K562 (cell line): ENCODE measurements around the gene CALM3. TPM values are rescaled to one million over a fixed set of nuclear protein-coding genes. Genes with fewer than 3 reads are reported as not detected.

Source experiments
- ATAC-seq: fragments of 200-7000 bp; cut with Tn5 transposase; 3 replicates; pipeline ENCODE4 v1.9.1; 2020; ENCODE audit warnings: moderate library complexity
- BruUV-seq: library from RNA; stranded (reverse); fragments of 400-500 nt; replicated peaks from 2 replicates; lab custom pipeline; 2021; lab: Mats Ljungman, UMichigan
- CTCF ChIA-PET: fragments of 300-600 bp; formaldehyde crosslinking; extraction: SDS; loops from one replicate; lab custom pipeline; 2021; ENCODE audit warnings: low intra/inter-chr PET ratio; lab: Yijun Ruan, JAX
- POLR2A ChIA-PET: fragments of 300-600, 350-650 bp; sonication (Branson Sonifier 250); formaldehyde crosslinking; extraction: SDS; loops from one replicate; lab custom pipeline; 2021; ENCODE audit warnings: antibody characterized with exemption, inconsistent platforms; lab: Yijun Ruan, JAX
- DNase-seq, 4 experiments: peaks; one replicate each; pipeline versions ENCODE4 v3.0.0 to v3.0.0-alpha.2; 2011 to 2018; ENCODE audit warnings: low spot score in 3 of 4, mixed read lengths in 3 of 4; ENCODE audit errors: extremely low read depth in 1 of 4
- FAIRE-seq: peaks from 2 replicates; lab custom pipeline; 2011; peaks lifted over from hg19 to GRCh38; lab: Jason Lieb, UNC
- H2AFZ ChIP-seq: 2 replicates; pipeline ENCODE4 v1.6.0; 2011; ENCODE audit warnings: low read depth, low read length, control low read depth, inconsistent platforms
- H3K27ac ChIP-seq: fragments of 200-600 bp; 3 replicates; pipeline ENCODE4 v1.8.0; 2011; ENCODE audit warnings: low read depth, mild to moderate bottlenecking, control low read depth, inconsistent platforms, low read length, moderate library complexity, mixed read lengths; ENCODE audit errors: extremely low read depth
- H3K27me3 ChIP-seq, 2 experiments: fragments of 300-600 bp in 1 of 2; 2 replicates in 1 of 2; 3 replicates in 1 of 2; pipeline versions ENCODE4 v1.6.0 to v1.8.0; 2011; ENCODE audit warnings: inconsistent platforms in 2 of 2, low read length in 2 of 2, mild to moderate bottlenecking in 1 of 2, mixed read lengths in 1 of 2, moderate library complexity in 1 of 2; ENCODE audit not compliant: control insufficient read depth in 2 of 2, insufficient read depth in 2 of 2
- H3K36me3 ChIP-seq: fragments of 300-600 bp; 3 replicates; pipeline ENCODE4 v1.8.0; 2011; ENCODE audit warnings: mild to moderate bottlenecking, low read length, inconsistent platforms; ENCODE audit not compliant: control insufficient read depth, insufficient read depth
- H3K4me1 ChIP-seq, 2 experiments: fragments of 200-600 bp in 1 of 2; replicated peaks in 1 of 2; 2 replicates in 1 of 2; 3 replicates in 1 of 2; pipeline versions ENCODE4 v1.5.1 to v1.8.0; 2011; ENCODE audit warnings: inconsistent platforms in 2 of 2, low read length in 2 of 2, mild to moderate bottlenecking in 1 of 2, mixed read lengths in 1 of 2, moderate library complexity in 1 of 2; ENCODE audit not compliant: control insufficient read depth in 2 of 2, insufficient read depth in 2 of 2
- H3K4me2 ChIP-seq: 2 replicates; pipeline ENCODE4 v1.6.1; 2011; ENCODE audit warnings: low read length, control low read depth, inconsistent platforms, mixed read lengths; ENCODE audit not compliant: insufficient read depth
- H3K4me3 ChIP-seq: fragments of 200-600 bp; sonication (generic), shearing (Covaris generic); 2 replicates; pipeline ENCODE4 v1.5.1; 2016; ENCODE audit warnings: control low read depth, inconsistent platforms
- H3K79me2 ChIP-seq: fragments of 200-600 bp; 3 replicates; pipeline ENCODE4 v1.8.0; 2011; ENCODE audit warnings: low read length, inconsistent platforms; ENCODE audit not compliant: control insufficient read depth, insufficient read depth
- H3K9ac ChIP-seq, 2 experiments: 2 replicates each; pipeline versions ENCODE4 v1.6.0 to v1.6.1; 2011; ENCODE audit warnings: low read depth in 2 of 2, low read length in 2 of 2, control low read depth in 1 of 2, inconsistent platforms in 1 of 2, mild to moderate bottlenecking in 1 of 2, mixed read lengths in 1 of 2; ENCODE audit not compliant: insufficient read depth in 1 of 2
- H3K9me1 ChIP-seq: one replicate; pipeline ENCODE4 v1.6.0; 2011; ENCODE audit warnings: inconsistent platforms, mild to moderate bottlenecking, low read length, moderate library complexity; ENCODE audit not compliant: control insufficient read depth, insufficient read depth
- H3K9me3 ChIP-seq: replicated peaks from 2 replicates; pipeline ENCODE4 v1.5.1; 2011; ENCODE audit warnings: low read depth, low read length, inconsistent platforms; ENCODE audit not compliant: control insufficient read depth, insufficient read depth
- H4K20me1 ChIP-seq: replicated peaks from 2 replicates; pipeline ENCODE4 v1.6.1; 2011; ENCODE audit warnings: low read length, inconsistent platforms, mixed read lengths; ENCODE audit not compliant: control insufficient read depth, insufficient read depth
- E2F4 ChIP-seq: sonication (generic); formaldehyde crosslinking; IDR thresholded peaks from 2 replicates; pipeline ENCODE4 v1.8.0; 2022; ENCODE audit warnings: mild to moderate bottlenecking, low read depth, missing genetic modification reagents
- FOXM1 ChIP-seq, 2 experiments: fragments of 450-650 bp in 1 of 2; sonication (generic) in 1 of 2; formaldehyde crosslinking in 1 of 2; IDR thresholded peaks; 2 replicates each; pipeline versions ENCODE4 v1.6.1 to v1.9.0; 2017 to 2022; ENCODE audit warnings: low read depth in 2 of 2, mild to moderate bottlenecking in 2 of 2, missing genetic modification reagents in 1 of 2, moderate library complexity in 1 of 2
- GTF2F1 ChIP-seq: IDR thresholded peaks from 2 replicates; pipeline ENCODE4 v1.6.1; 2011; ENCODE audit warnings: low read depth, low read length, improper control_type of control experiment
- HBP1 ChIP-seq: fragments of 450-650 bp; formaldehyde crosslinking; IDR thresholded peaks from 2 replicates; pipeline ENCODE4 v1.4.0; 2022; ENCODE audit warnings: missing genetic modification characterization
- HDAC1 ChIP-seq, 2 experiments: fragments of 450-650 bp; IDR thresholded peaks; 2 replicates each; pipeline ENCODE4 v1.6.1; 2016 to 2017; ENCODE audit warnings: inconsistent platforms in 1 of 2, mild to moderate bottlenecking in 1 of 2, moderate library complexity in 1 of 2
- PURB ChIP-seq: sonication (generic); formaldehyde crosslinking; IDR thresholded peaks from 2 replicates; pipeline ENCODE4 v1.9.0; 2021; ENCODE audit warnings: low read depth, mild to moderate bottlenecking, missing genetic modification reagents
- SREBF1 ChIP-seq: fragments of 150-350 bp; IDR thresholded peaks from 2 replicates; pipeline ENCODE4 v1.6.1; 2014; ENCODE audit warnings: antibody characterized with exemption, low read depth, low read length, borderline replicate concordance
- ZNF584 ChIP-seq: fragments of 200-800 bp; sonication (Bioruptor generic); IDR thresholded peaks from 2 replicates; pipeline ENCODE4 v1.6.1; 2016; ENCODE audit warnings: low read depth, mild to moderate bottlenecking, missing genetic modification characterization, missing compliant biosample characterization
- WGBS: fragments of 100-300 bp; shearing (Covaris generic); methylation state at CpG from one replicate; pipeline ENCODE4 v1.1.6; 2016; ENCODE audit warnings: low coverage, mixed read lengths; ENCODE audit not compliant: insufficient coverage; ENCODE audit errors: missing lambda C conversion rate; 5-methylcytosine and 5-hydroxymethylcytosine counted together
- in situ Hi-C: fragments of 300-500 bp; cut with MboI; formaldehyde crosslinking; loops from 4 replicates; pipeline ENCODE4 v1.15.0; 2018; ENCODE audit warnings: inconsistent platforms, mixed read lengths
- intact Hi-C: fragments of 100-400 bp; cut with micrococcal nuclease; formaldehyde crosslinking; loops from 2 replicates; pipeline ENCODE4 v1.14.2; 2022
- polyA plus RNA-seq, 8 experiments: library from polyadenylated mRNA; depleted of rRNA in 4 of 8; stranded (reverse) in 5 of 8; unstranded in 3 of 8; fragments of >200 nt; fragmentation: Nextera tagmentation in 2 of 8; fragmentation: Illumina TruSeq in 1 of 8; extraction: Ambion mirVana in 2 of 8; extraction: Trizol in 1 of 8; gene quantifications; 2 replicates each; pipeline versions ENCODE4 v1.2.1 to v1.2.3, GENCODE V29; 2011 to 2014; ENCODE audit warnings: inconsistent platforms in 1 of 8, missing spikeins in 1 of 8
- total RNA-seq, 7 experiments: library from RNA; depleted of rRNA in 6 of 7; stranded (reverse); fragments of >200 nt in 6 of 7; fragmentation: Illumina TruSeq in 2 of 7; extraction: Trizol in 2 of 7; gene quantifications; 2 replicates each; pipeline versions ENCODE4 v1.2.1 to v1.2.3, GENCODE V29; 2011 to 2021; ENCODE audit warnings: low replicate concordance in 1 of 7
- TF ChIP-seq, protein P1 (sequence below): sonication (generic); formaldehyde crosslinking; IDR thresholded peaks from 2 replicates; pipeline ENCODE4 v1.4.0; 2020; ENCODE audit warnings: mild to moderate bottlenecking, missing genetic modification reagents
- TF ChIP-seq, protein P2 (sequence below): sonication (generic); formaldehyde crosslinking; IDR thresholded peaks from 2 replicates; pipeline ENCODE4 v1.8.0; 2022; ENCODE audit warnings: mild to moderate bottlenecking, missing genetic modification reagents
- TF ChIP-seq, protein P3 (sequence below): fragments of 450-650 bp; IDR thresholded peaks from 2 replicates; pipeline ENCODE4 v1.6.1; 2017; ENCODE audit warnings: mild to moderate bottlenecking, moderate library complexity

The CALM3 gene
- total and polyA plus RNA-seq, 9 of the 15 experiments (the other 6 are each of a cell fraction or from before 2014, with no cell fraction given), result 34.6 to 350 (median 156) TPM

GRCh38 chr19:46552891-46553290, 48.2 kb upstream of the CALM3 start:
- Histone ChIP-seq H4K20me1 (no peaks in the 10 kb centered on the region), H3K9me3 (no peaks in the 10 kb centered on the region; the same call in 1 of the 2 replicates), H3K36me3 (no peaks in the 10 kb centered on the region), H3K27me3 (no peaks in the 10 kb centered on the region), H3K4me3 (no peak overlapping the region), H3K9ac (no peak overlapping the region), H2AFZ (no peak overlapping the region), H3K4me1 (no peaks in the 10 kb centered on the region), H3K27ac (no peak overlapping the region), H3K79me2 (no peaks in the 10 kb centered on the region), H3K4me2 (no peak overlapping the region), H3K9me1 (no peaks in the 10 kb centered on the region)
- DNase-seq (no peak), ATAC-seq (no peak), FAIRE-seq (no peak)
- POLR2A ChIA-PET, result no interaction called here
- no TSS peak for BruUV-seq
- no peak for TF ChIP-seq E2F4 (CRISPR knock-in tag)
- no peak for TF ChIP-seq HDAC1 (IDR thresholded peaks at IDR 0.05)
- TF ChIP-seq, protein P1, sequence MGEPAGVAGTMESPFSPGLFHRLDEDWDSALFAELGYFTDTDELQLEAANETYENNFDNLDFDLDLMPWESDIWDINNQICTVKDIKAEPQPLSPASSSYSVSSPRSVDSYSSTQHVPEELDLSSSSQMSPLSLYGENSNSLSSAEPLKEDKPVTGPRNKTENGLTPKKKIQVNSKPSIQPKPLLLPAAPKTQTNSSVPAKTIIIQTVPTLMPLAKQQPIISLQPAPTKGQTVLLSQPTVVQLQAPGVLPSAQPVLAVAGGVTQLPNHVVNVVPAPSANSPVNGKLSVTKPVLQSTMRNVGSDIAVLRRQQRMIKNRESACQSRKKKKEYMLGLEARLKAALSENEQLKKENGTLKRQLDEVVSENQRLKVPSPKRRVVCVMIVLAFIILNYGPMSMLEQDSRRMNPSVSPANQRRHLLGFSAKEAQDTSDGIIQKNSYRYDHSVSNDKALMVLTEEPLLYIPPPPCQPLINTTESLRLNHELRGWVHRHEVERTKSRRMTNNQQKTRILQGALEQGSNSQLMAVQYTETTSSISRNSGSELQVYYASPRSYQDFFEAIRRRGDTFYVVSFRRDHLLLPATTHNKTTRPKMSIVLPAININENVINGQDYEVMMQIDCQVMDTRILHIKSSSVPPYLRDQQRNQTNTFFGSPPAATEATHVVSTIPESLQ (CRISPR knock-in tag), result no peak
- TF ChIP-seq FOXM1 (IDR thresholded peaks at IDR 0.05; ENCODE audit: low read depth), result no peak
- no peak for TF ChIP-seq FOXM1 (CRISPR knock-in tag; IDR thresholded peaks at IDR 0.05; ENCODE audit: low read depth)
- no peak for TF ChIP-seq PURB (CRISPR knock-in tag)
- no peak for TF ChIP-seq GTF2F1
- TF ChIP-seq ZNF584, result no peak
- TF ChIP-seq SREBF1, result no peak
- TF ChIP-seq, protein P2, sequence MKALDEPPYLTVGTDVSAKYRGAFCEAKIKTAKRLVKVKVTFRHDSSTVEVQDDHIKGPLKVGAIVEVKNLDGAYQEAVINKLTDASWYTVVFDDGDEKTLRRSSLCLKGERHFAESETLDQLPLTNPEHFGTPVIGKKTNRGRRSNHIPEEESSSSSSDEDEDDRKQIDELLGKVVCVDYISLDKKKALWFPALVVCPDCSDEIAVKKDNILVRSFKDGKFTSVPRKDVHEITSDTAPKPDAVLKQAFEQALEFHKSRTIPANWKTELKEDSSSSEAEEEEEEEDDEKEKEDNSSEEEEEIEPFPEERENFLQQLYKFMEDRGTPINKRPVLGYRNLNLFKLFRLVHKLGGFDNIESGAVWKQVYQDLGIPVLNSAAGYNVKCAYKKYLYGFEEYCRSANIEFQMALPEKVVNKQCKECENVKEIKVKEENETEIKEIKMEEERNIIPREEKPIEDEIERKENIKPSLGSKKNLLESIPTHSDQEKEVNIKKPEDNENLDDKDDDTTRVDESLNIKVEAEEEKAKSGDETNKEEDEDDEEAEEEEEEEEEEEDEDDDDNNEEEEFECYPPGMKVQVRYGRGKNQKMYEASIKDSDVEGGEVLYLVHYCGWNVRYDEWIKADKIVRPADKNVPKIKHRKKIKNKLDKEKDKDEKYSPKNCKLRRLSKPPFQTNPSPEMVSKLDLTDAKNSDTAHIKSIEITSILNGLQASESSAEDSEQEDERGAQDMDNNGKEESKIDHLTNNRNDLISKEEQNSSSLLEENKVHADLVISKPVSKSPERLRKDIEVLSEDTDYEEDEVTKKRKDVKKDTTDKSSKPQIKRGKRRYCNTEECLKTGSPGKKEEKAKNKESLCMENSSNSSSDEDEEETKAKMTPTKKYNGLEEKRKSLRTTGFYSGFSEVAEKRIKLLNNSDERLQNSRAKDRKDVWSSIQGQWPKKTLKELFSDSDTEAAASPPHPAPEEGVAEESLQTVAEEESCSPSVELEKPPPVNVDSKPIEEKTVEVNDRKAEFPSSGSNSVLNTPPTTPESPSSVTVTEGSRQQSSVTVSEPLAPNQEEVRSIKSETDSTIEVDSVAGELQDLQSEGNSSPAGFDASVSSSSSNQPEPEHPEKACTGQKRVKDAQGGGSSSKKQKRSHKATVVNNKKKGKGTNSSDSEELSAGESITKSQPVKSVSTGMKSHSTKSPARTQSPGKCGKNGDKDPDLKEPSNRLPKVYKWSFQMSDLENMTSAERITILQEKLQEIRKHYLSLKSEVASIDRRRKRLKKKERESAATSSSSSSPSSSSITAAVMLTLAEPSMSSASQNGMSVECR, result no peak
- TF ChIP-seq HBP1 (CRISPR knock-in tag), result no peak
- TF ChIP-seq, protein P3, sequence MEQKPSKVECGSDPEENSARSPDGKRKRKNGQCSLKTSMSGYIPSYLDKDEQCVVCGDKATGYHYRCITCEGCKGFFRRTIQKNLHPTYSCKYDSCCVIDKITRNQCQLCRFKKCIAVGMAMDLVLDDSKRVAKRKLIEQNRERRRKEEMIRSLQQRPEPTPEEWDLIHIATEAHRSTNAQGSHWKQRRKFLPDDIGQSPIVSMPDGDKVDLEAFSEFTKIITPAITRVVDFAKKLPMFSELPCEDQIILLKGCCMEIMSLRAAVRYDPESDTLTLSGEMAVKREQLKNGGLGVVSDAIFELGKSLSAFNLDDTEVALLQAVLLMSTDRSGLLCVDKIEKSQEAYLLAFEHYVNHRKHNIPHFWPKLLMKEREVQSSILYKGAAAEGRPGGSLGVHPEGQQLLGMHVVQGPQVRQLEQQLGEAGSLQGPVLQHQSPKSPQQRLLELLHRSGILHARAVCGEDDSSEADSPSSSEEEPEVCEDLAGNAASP, result no peak
- intact Hi-C loops (no loop called here), in situ Hi-C loops (no loop called here)
- WGBS, result 0% methylated on average over 1 of the region's 1 CpG
- CTCF ChIA-PET, result no interaction called here
